Right atrium auricular region (tissue), 2 donors: ENCODE measurements around the gene ARL4A. TPM values are rescaled to one million over a fixed set of nuclear protein-coding genes. Genes with fewer than 3 reads are reported as not detected.
"Not testable (repeated sequence)": the region's sequence is repeated elsewhere in the genome, so short reads cannot be mapped to it uniquely, and the experiment has no call there.

Source experiments
- DNase-seq: peaks from one replicate; pipeline ENCODE4 v3.0.0-alpha.2; 2019; ENCODE audit warnings: low spot score
- H3K27ac ChIP-seq, 2 donors: fragments of 200-600 bp; sonication (generic); 1 replicate in 1 of 2; 2 replicates in 1 of 2; pipeline ENCODE4 v1.5.1; 2016 to 2019
- H3K27me3 ChIP-seq, 2 donors: fragments of 200-600 bp; sonication (generic); one replicate each; pipeline versions ENCODE4 v1.5.1 to v1.6.0; 2017 to 2019
- H3K36me3 ChIP-seq: fragments of 200-600 bp; sonication (generic); one replicate; pipeline ENCODE4 v1.5.1; 2016
- H3K4me1 ChIP-seq, 2 donors: fragments of 200-600 bp; sonication (generic); one replicate each; pipeline versions ENCODE4 v1.5.1 to v1.6.0; 2017 to 2019
- H3K4me3 ChIP-seq, 2 donors: fragments of 200-600 bp; sonication (generic); 1 replicate in 1 of 2; 2 replicates in 1 of 2; pipeline ENCODE4 v1.5.1; 2017 to 2019; ENCODE audit warnings: mild to moderate bottlenecking in 1 of 2, moderate library complexity in 1 of 2
- H3K9me3 ChIP-seq, 2 donors: fragments of 200-600 bp; sonication (generic); one replicate each; pipeline ENCODE4 v1.5.1; 2019
- CTCF ChIP-seq, 2 donors: fragments of 200-600 bp; sonication (generic); IDR thresholded peaks; one replicate each; pipeline ENCODE4 v1.5.1; 2019; ENCODE audit warnings: antibody characterized with exemption in 2 of 2
- total RNA-seq, 2 donors: library from RNA; depleted of rRNA; stranded (reverse); fragments of >200 nt; gene quantifications; one replicate each; pipeline ENCODE4 v1.1.0, GENCODE V29; 2016

ARL4A gene
- total RNA-seq, 2 donors from 2014 or later: 13.3 to 25.0 TPM

GRCh38 chr7:12689451-12689850 lies 2.0 kb downstream of the ARL4A start:
- H3K4me3 ChIP-seq: peak overlapping the region; percentile 2 to 93
- no peak for TF ChIP-seq CTCF (IDR thresholded peaks at IDR 0.05)
- no peaks in the 10 kb centered on the region for H3K9me3 ChIP-seq
- no peaks in the 10 kb centered on the region for H3K36me3 ChIP-seq
- H3K27me3 ChIP-seq: no peaks in the 10 kb centered on the region
- H3K4me1 ChIP-seq: peaks cover 0 to 16% of the 10 kb centered on the region in 2 donors
- DNase-seq: no peak
- no peak overlapping the region for H3K27ac ChIP-seq

- peak overlapping the region; percentile 2 to 93 for H3K4me3 ChIP-seq
Measured at GRCh38 chr7:12690041-12690878, 2.8 kb downstream of the ARL4A start.

GRCh38 chr7:12691388-12691787 lies 4.0 kb downstream of the ARL4A start:
- H3K27ac ChIP-seq, H3K27me3 ChIP-seq, DNase-seq, H3K9me3 ChIP-seq, H3K4me3 ChIP-seq, H3K36me3 ChIP-seq: not testable (repeated sequence)
- peaks cover 0 to 11% of the 10 kb centered on the region in 2 donors for H3K4me1 ChIP-seq

More at GRCh38 chr7:12690041-12690878, 2.8 kb downstream of the ARL4A start:
- H3K27me3 ChIP-seq: no peaks in the 10 kb centered on the region
- DNase-seq: no peak
- no peak for TF ChIP-seq CTCF (IDR thresholded peaks at IDR 0.05)
- no peaks in the 10 kb centered on the region for H3K9me3 ChIP-seq
- peaks cover 0 to 16% of the 10 kb centered on the region in 2 donors for H3K4me1 ChIP-seq
- no peak overlapping the region for H3K27ac ChIP-seq
- H3K36me3 ChIP-seq: no peaks in the 10 kb centered on the region

GRCh38 chr7:12692035-12692434 lies 4.6 kb downstream of the ARL4A start:
- TF ChIP-seq CTCF (IDR thresholded peaks at IDR 0.05): no peak
- H3K4me1 ChIP-seq: peaks cover 0 to 11% of the 10 kb centered on the region in 2 donors
- no peak overlapping the region for H3K27ac ChIP-seq

GRCh38 chr7:12692479-12693259 lies 5.2 kb downstream of the ARL4A start:
- H3K4me3 ChIP-seq: no peak overlapping the region
- H3K4me1 ChIP-seq: peaks cover 0 to 11% of the 10 kb centered on the region in 2 donors
- H3K27me3 ChIP-seq: no peaks in the 10 kb centered on the region
- TF ChIP-seq CTCF (IDR thresholded peaks at IDR 0.05): no peak
- DNase-seq: no peak
- no peak overlapping the region for H3K27ac ChIP-seq
- H3K9me3 ChIP-seq: no peaks in the 10 kb centered on the region
- H3K36me3 ChIP-seq: no peaks in the 10 kb centered on the region

More at GRCh38 chr7:12692035-12692434, 4.6 kb downstream of the ARL4A start:
- Histone ChIP-seq H3K27me3 (no peaks in the 10 kb centered on the region), H3K9me3 (no peaks in the 10 kb centered on the region), H3K4me3 (no peak overlapping the region), H3K36me3 (no peaks in the 10 kb centered on the region)
- DNase-seq: no peak

- H3K4me3 ChIP-seq: no peak overlapping the region
- H3K27ac ChIP-seq: no peak overlapping the region
- DNase-seq: no peak
- TF ChIP-seq CTCF (IDR thresholded peaks at IDR 0.05): no peak
- no peaks in the 10 kb centered on the region for H3K9me3 ChIP-seq
- H3K27me3 ChIP-seq: no peaks in the 10 kb centered on the region
- H3K4me1 ChIP-seq: peaks cover 0 to 6% of the 10 kb centered on the region in 2 donors
- H3K36me3 ChIP-seq: no peaks in the 10 kb centered on the region
Measured at GRCh38 chr7:12694817-12695216, 7.4 kb downstream of the ARL4A start.
